ENCODE data around the gene NRAS.

Gene NRAS

GRCh38 chr1:114671011-114671938 lies 45.3 kb downstream of the NRAS start:
- DNase-seq, result no peak

GRCh38 chr1:114670083-114671010 lies 46.2 kb downstream of the NRAS start:
- no peak for DNase-seq

GRCh38 chr1:114669562-114670082 lies 46.9 kb downstream of the NRAS start, which contains the start of gene DENND2C:
Gene DENND2C (minus strand): TSS chr1:114670049. CDS start chr1:114625984, 44,065 bp downstream.
- no peak for DNase-seq

GRCh38 chr1:114668784-114669561 lies 47.6 kb downstream of the NRAS start:
- no peak for DNase-seq

- no peak for DNase-seq
Observed at GRCh38 chr1:114668373-114668772, 48.2 kb downstream of the NRAS start.

GRCh38 chr1:114666954-114667353 lies 49.6 kb downstream of the NRAS start:
- DNase-seq, result no peak

- no peak for DNase-seq
Observed at GRCh38 chr1:114660238-114660637, 56.3 kb downstream of the NRAS start.

Data from GF-D8 (cell line).